Astrocyte (in vitro differentiated cells and primary cell): ENCODE results near the gene PCGF5. TPM values are rescaled to one million over a fixed set of nuclear protein-coding genes. Genes with fewer than 3 reads are reported as not detected.

Source experiments
- DNase-seq: peaks from one replicate; pipeline ENCODE4 v3.0.0-alpha.2; 2010; ENCODE audit warnings: low read depth
- FAIRE-seq: peaks from 2 replicates; lab custom pipeline; 2011; peaks lifted over from hg19 to GRCh38; lab: Jason Lieb, UNC
- H2AFZ ChIP-seq: 2 replicates; pipeline ENCODE4 v1.6.0; 2012; ENCODE audit warnings: low read depth, low read length, inconsistent platforms
- H3K27ac ChIP-seq: 2 replicates; pipeline ENCODE4 v1.5.1; 2011; ENCODE audit warnings: low read depth, low read length, inconsistent platforms
- H3K27me3 ChIP-seq: 2 replicates; pipeline ENCODE4 v1.6.0; 2011; ENCODE audit warnings: low read length, inconsistent platforms; ENCODE audit not compliant: insufficient read depth
- H3K36me3 ChIP-seq: 2 replicates; pipeline ENCODE4 v1.5.1; 2011; ENCODE audit warnings: low read length, inconsistent platforms; ENCODE audit not compliant: insufficient read depth
- H3K4me1 ChIP-seq: 2 replicates; pipeline ENCODE4 v1.5.1; 2011; ENCODE audit warnings: low read length, inconsistent platforms; ENCODE audit not compliant: insufficient read depth
- H3K4me2 ChIP-seq: 2 replicates; pipeline ENCODE4 v1.6.0; 2012; ENCODE audit warnings: low read length, inconsistent platforms
- H3K4me3 ChIP-seq: 2 replicates; pipeline ENCODE4 v1.5.1; 2011; ENCODE audit warnings: low read depth, mild to moderate bottlenecking, low read length, inconsistent platforms; ENCODE audit not compliant: insufficient read depth
- H3K79me2 ChIP-seq: 2 replicates; pipeline ENCODE4 v1.6.0; 2012; ENCODE audit warnings: mild to moderate bottlenecking, low read length, inconsistent platforms; ENCODE audit not compliant: insufficient read depth
- H3K9ac ChIP-seq: 2 replicates; pipeline ENCODE4 v1.6.0; 2012; ENCODE audit warnings: mild to moderate bottlenecking, low read length, inconsistent platforms
- H3K9me3 ChIP-seq: 2 replicates; pipeline ENCODE4 v1.5.1; 2012; ENCODE audit warnings: low read depth, mild to moderate bottlenecking, low read length, inconsistent platforms; ENCODE audit not compliant: insufficient read depth
- H4K20me1 ChIP-seq: 2 replicates; pipeline ENCODE4 v1.6.0; 2012; ENCODE audit warnings: low read length, inconsistent platforms; ENCODE audit not compliant: insufficient read depth
- H3K27ac Mint-ChIP-seq: one replicate; pipeline ENCODE4 v1.8.0; 2021; ENCODE audit warnings: mild to moderate bottlenecking, mixed read lengths; ENCODE audit not compliant: unreplicated experiment
- H3K27me3 Mint-ChIP-seq: one replicate; pipeline ENCODE4 v1.8.0; 2021; ENCODE audit warnings: low read depth, mixed read lengths; ENCODE audit not compliant: unreplicated experiment
- H3K36me3 Mint-ChIP-seq: one replicate; pipeline ENCODE4 v1.8.0; 2021; ENCODE audit warnings: low read depth, mixed read lengths; ENCODE audit not compliant: unreplicated experiment
- H3K4me1 Mint-ChIP-seq: one replicate; pipeline ENCODE4 v1.8.0; 2021; ENCODE audit warnings: low read depth, mixed read lengths; ENCODE audit not compliant: unreplicated experiment
- H3K4me3 Mint-ChIP-seq: one replicate; pipeline ENCODE4 v1.8.0; 2021; ENCODE audit warnings: mild to moderate bottlenecking, moderate library complexity, mixed read lengths; ENCODE audit not compliant: unreplicated experiment
- H3K9me3 Mint-ChIP-seq: one replicate; pipeline ENCODE4 v1.8.0; 2021; ENCODE audit warnings: mild to moderate bottlenecking, mixed read lengths; ENCODE audit not compliant: unreplicated experiment
- CTCF ChIP-seq: IDR thresholded peaks from 2 replicates; pipeline ENCODE4 v1.5.1; 2011; ENCODE audit warnings: low read depth, mild to moderate bottlenecking, inconsistent platforms, low read length, moderate library complexity; ENCODE audit not compliant: insufficient read depth
- EZH2 ChIP-seq: IDR thresholded peaks from 2 replicates; pipeline ENCODE4 v1.6.1; 2012; ENCODE audit warnings: mild to moderate bottlenecking, low read length, inconsistent platforms; ENCODE audit not compliant: insufficient read depth
- total RNA-seq: library from RNA; stranded (reverse); gene quantifications from 2 replicates; pipeline ENCODE4 v1.2.1, GENCODE V29; 2021

Gene PCGF5
- total RNA-seq, 1 donor from 2014 or later, result 31.5 TPM

- peak; percentile 79 for FAIRE-seq
- H3K27ac ChIP-seq, result no peak overlapping the region
- peaks cover 2% of the 10 kb centered on the region for H3K4me1 Mint-ChIP-seq
Observed at GRCh38 chr10:91251430-91252056, 31.1 kb downstream of the PCGF5 start.

GRCh38 chr10:91253300-91253699 is 32.8 kb downstream of the PCGF5 start:
- Mint-ChIP-seq H3K4me1 (no peaks in the 10 kb centered on the region), H3K4me3 (no peak overlapping the region), H3K9me3 (no peaks in the 10 kb centered on the region), H3K27ac (no peak overlapping the region), H3K36me3 (peaks cover 19% of the 10 kb centered on the region), H3K27me3 (no peaks in the 10 kb centered on the region)
- no peaks in the 10 kb centered on the region for H3K9me3 ChIP-seq
- no peaks in the 10 kb centered on the region for H3K79me2 ChIP-seq
- FAIRE-seq (no peak), DNase-seq (no peak)
- no peak overlapping the region for H2AFZ ChIP-seq
- no peak overlapping the region for H3K4me2 ChIP-seq
- no peaks in the 10 kb centered on the region for H3K27me3 ChIP-seq
- H3K9ac ChIP-seq, result no peak overlapping the region
- no peaks in the 10 kb centered on the region for H4K20me1 ChIP-seq
- TF ChIP-seq EZH2 (no peak), CTCF (no peak)
- no peaks in the 10 kb centered on the region for H3K4me1 ChIP-seq
- no peak overlapping the region for H3K27ac ChIP-seq
- H3K4me3 ChIP-seq, result no peak overlapping the region
- peaks cover 6% of the 10 kb centered on the region for H3K36me3 ChIP-seq

More at GRCh38 chr10:91251430-91252056, 31.1 kb downstream of the PCGF5 start:
- peaks cover 19% of the 10 kb centered on the region for H3K36me3 Mint-ChIP-seq
- Histone ChIP-seq H3K4me2 (no peak overlapping the region), H3K79me2 (no peaks in the 10 kb centered on the region), H3K4me3 (no peak overlapping the region), H3K27me3 (no peaks in the 10 kb centered on the region), H3K4me1 (peaks cover 5% of the 10 kb centered on the region), H2AFZ (no peak overlapping the region), H3K9ac (no peak overlapping the region), H3K36me3 (peaks cover 6% of the 10 kb centered on the region), H3K9me3 (no peaks in the 10 kb centered on the region), H4K20me1 (no peaks in the 10 kb centered on the region)
- peak; percentile 14 for DNase-seq
- no peaks in the 10 kb centered on the region for H3K9me3 Mint-ChIP-seq
- H3K4me3 Mint-ChIP-seq, result no peak overlapping the region
- TF ChIP-seq EZH2, result no peak
- TF ChIP-seq CTCF, result peak; percentile 97
- H3K27me3 Mint-ChIP-seq, result no peaks in the 10 kb centered on the region
- no peak overlapping the region for H3K27ac Mint-ChIP-seq

DNA sequence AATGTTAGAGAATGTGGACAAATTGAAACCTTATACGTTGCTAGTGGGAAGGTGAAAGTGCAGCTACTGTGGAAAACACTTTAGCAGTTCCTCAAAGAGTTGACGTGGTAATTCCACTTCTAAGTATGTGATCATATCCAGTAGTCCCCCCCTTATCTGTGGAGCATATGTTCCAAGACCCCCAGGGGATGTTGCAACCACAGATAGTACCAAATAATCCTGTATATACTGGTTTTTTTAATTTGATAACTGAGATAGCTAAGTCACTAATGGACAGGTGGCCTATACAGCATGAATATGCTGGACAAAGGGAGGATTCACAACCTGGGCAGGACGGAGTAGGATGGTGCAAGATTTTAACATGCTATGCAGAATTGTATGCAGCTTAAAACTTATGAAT is 36.8 kb downstream of the PCGF5 start:
- H3K9me3 Mint-ChIP-seq, result peaks cover 3% of the 10 kb centered on the region

More for the DNA sequence above, 36.8 kb downstream of the PCGF5 start:
- peaks cover 6% of the 10 kb centered on the region for H3K36me3 ChIP-seq
- H3K79me2 ChIP-seq, result no peaks in the 10 kb centered on the region
- H3K36me3 Mint-ChIP-seq, result peaks cover 20% of the 10 kb centered on the region
- H3K9me3 ChIP-seq, result no peaks in the 10 kb centered on the region
- no peak overlapping the region for H3K4me3 Mint-ChIP-seq
- no peaks in the 10 kb centered on the region for H4K20me1 ChIP-seq
- H3K4me1 Mint-ChIP-seq, result no peaks in the 10 kb centered on the region
- no peaks in the 10 kb centered on the region for H3K27me3 Mint-ChIP-seq
- H3K27me3 ChIP-seq, result no peaks in the 10 kb centered on the region
- H3K27ac Mint-ChIP-seq, result no peak overlapping the region
- H3K4me3 ChIP-seq, result no peak overlapping the region
- TF ChIP-seq CTCF, result no peak
- TF ChIP-seq EZH2, result no peak
- no peak for FAIRE-seq
- no peak overlapping the region for H3K9ac ChIP-seq
- no peak overlapping the region for H3K27ac ChIP-seq
- DNase-seq, result no peak
- H3K4me1 ChIP-seq, result no peaks in the 10 kb centered on the region
- H3K4me2 ChIP-seq, result no peak overlapping the region
- H2AFZ ChIP-seq, result no peak overlapping the region
